ENCODE data around the gene PEA15.

Gene PEA15

GRCh38 chr1:160205242-160206035, at the start of gene PEA15:
PEA15 (plus strand) TSS chr1:160205384; CDS start chr1:160211545, 6,161 bp downstream.
- DNase-seq = peak; percentile 74

GRCh38 chr1:160156361-160156760, 48.8 kb upstream of the PEA15 start:
- DNase-seq = no peak

- DNase-seq = no peak
Observed at GRCh38 chr1:160157174-160157573, 48.0 kb upstream of the PEA15 start.

GRCh38 chr1:160158031-160158430, 47.2 kb upstream of the PEA15 start:
- no peak for DNase-seq

- no peak for DNase-seq
Observed at GRCh38 chr1:160158534-160158933, 46.6 kb upstream of the PEA15 start.

- DNase-seq = no peak
Observed at GRCh38 chr1:160159846-160160245, 45.3 kb upstream of the PEA15 start.

- DNase-seq = peak; percentile 36
Observed at GRCh38 chr1:160161965-160162705, 43.0 kb upstream of the PEA15 start.

GRCh38 chr1:160162931-160163330, 42.3 kb upstream of the PEA15 start:
- no peak for DNase-seq

GRCh38 chr1:160163615-160164014, 41.6 kb upstream of the PEA15 start:
- DNase-seq = no peak

- DNase-seq = no peak
Observed at GRCh38 chr1:160164121-160164520, 41.1 kb upstream of the PEA15 start.

GRCh38 chr1:160166166-160166868, 38.9 kb upstream of the PEA15 start:
- DNase-seq = no peak

GRCh38 chr1:160167056-160167455, 38.1 kb upstream of the PEA15 start:
- DNase-seq = no peak

- DNase-seq = no peak
Observed at GRCh38 chr1:160167580-160167979, 37.6 kb upstream of the PEA15 start.

- DNase-seq = no peak
Observed at GRCh38 chr1:160168016-160168415, 37.2 kb upstream of the PEA15 start.

- peak; percentile 67 for DNase-seq
Observed at GRCh38 chr1:160168609-160169369, 36.4 kb upstream of the PEA15 start.

- peak; percentile 81 for DNase-seq
Observed at GRCh38 chr1:160169553-160170399, 35.4 kb upstream of the PEA15 start.

- no peak for DNase-seq
Observed at GRCh38 chr1:160171354-160171753, 33.8 kb upstream of the PEA15 start.

GRCh38 chr1:160171980-160172379, 33.2 kb upstream of the PEA15 start:
- no peak for DNase-seq

GRCh38 chr1:160177231-160177630, 28.0 kb upstream of the PEA15 start:
- DNase-seq = no peak

- DNase-seq = no peak
Observed at GRCh38 chr1:160177667-160178066, 27.5 kb upstream of the PEA15 start.

- no peak for DNase-seq
Observed at GRCh38 chr1:160178731-160179130, 26.5 kb upstream of the PEA15 start.

- DNase-seq = no peak
Observed at GRCh38 chr1:160179336-160179735, 25.8 kb upstream of the PEA15 start.
